ENCODE data around the gene ZDHHC12. TPM values are rescaled to one million over a fixed set of nuclear protein-coding genes. Genes with fewer than 3 reads are reported as not detected.

The ZDHHC12 gene
- total and polyA plus RNA-seq, 2 donors (not counting 3 experiments of a cell fraction or from before 2014, with no cell fraction given), result 28.8 to 62.0 TPM

- H3K4me1 ChIP-seq (ENCODE audit: control insufficient read depth, extremely low read depth, insufficient read depth, low read length), result no peaks in the 10 kb centered on the region
- no peaks in the 10 kb centered on the region for H3K9me1 ChIP-seq (replicated peaks; ENCODE audit: control insufficient read depth, extremely low read depth, insufficient read depth, low read length)
- H3K9ac ChIP-seq (replicated peaks; ENCODE audit: extremely low read depth, insufficient read depth, low read length), result no peak overlapping the region
- H3K9me3 ChIP-seq (replicated peaks; ENCODE audit: control insufficient read depth, insufficient read depth, low read length), result no peaks in the 10 kb centered on the region
- H2AFZ ChIP-seq (ENCODE audit: low read depth, low read length), result no peak overlapping the region
- dilution Hi-C loops (cut with MboI; ENCODE audit: extremely low pct_ligation_motif_present, low sequenced_read_pairs) (no loop called here), intact Hi-C loops (cut with micrococcal nuclease) (loop anchor here (5.0 to 10.0 kb wide), 3 partner anchors 56 to 293 kb away; partner anchors contain the start of genes DOLK, NUP188, SH3GLB2 and TBC1D13)
- no peaks in the 10 kb centered on the region for H3K27me3 ChIP-seq (ENCODE audit: control insufficient read depth in 2 of 2, insufficient read depth in 2 of 2, low read length in 2 of 2)
- BruUV-seq (replicated peaks), result no TSS peak
- DNase-seq (ENCODE audit: low read depth, low spot score) (no peak), FAIRE-seq (no peak)
- no peaks in the 10 kb centered on the region for H3K79me2 ChIP-seq (ENCODE audit: control insufficient read depth, insufficient read depth, low read length)
- ChIA-PET POLR2A (no interaction called here), CTCF (interaction anchor here (0.6 kb wide), 1 partner anchor 321 kb away, joined by 3 read pairs; no protein-coding TSS in a partner anchor)
- H3K4me3 ChIP-seq (replicated peaks in 1 of 3; ENCODE audit: insufficient read depth in 1 of 3, low read depth in 1 of 3, low read length in 3 of 3), result no peak overlapping the region
- TF ChIP-seq, protein P1, sequence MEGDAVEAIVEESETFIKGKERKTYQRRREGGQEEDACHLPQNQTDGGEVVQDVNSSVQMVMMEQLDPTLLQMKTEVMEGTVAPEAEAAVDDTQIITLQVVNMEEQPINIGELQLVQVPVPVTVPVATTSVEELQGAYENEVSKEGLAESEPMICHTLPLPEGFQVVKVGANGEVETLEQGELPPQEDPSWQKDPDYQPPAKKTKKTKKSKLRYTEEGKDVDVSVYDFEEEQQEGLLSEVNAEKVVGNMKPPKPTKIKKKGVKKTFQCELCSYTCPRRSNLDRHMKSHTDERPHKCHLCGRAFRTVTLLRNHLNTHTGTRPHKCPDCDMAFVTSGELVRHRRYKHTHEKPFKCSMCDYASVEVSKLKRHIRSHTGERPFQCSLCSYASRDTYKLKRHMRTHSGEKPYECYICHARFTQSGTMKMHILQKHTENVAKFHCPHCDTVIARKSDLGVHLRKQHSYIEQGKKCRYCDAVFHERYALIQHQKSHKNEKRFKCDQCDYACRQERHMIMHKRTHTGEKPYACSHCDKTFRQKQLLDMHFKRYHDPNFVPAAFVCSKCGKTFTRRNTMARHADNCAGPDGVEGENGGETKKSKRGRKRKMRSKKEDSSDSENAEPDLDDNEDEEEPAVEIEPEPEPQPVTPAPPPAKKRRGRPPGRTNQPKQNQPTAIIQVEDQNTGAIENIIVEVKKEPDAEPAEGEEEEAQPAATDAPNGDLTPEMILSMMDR (IDR thresholded peaks at IDR 0.05; ENCODE audit: extremely low read depth in 1 of 2, insufficient read depth in 1 of 2, low read depth in 1 of 2, low read length in 2 of 2), result no peak
- TF ChIP-seq POLR2A (IDR thresholded peaks at IDR 0.05; ENCODE audit: low read depth, low read length) (no peak), MAX (IDR thresholded peaks at IDR 0.05; ENCODE audit: insufficient read depth, insufficient read length) (no peak), POLR2AphosphoS5 (IDR thresholded peaks at IDR 0.05; ENCODE audit: insufficient read depth, low read depth, low read length) (no peak), EZH2 (IDR thresholded peaks at IDR 0.05; ENCODE audit: borderline replicate concordance, low read depth, low read length, severe bottlenecking) (no peak), JUN (IDR thresholded peaks at IDR 0.05; ENCODE audit: borderline replicate concordance, insufficient read depth, insufficient read length, low read depth) (no peak), MYC (IDR thresholded peaks at IDR 0.05; ENCODE audit: low read depth, low read length) (no peak), GATA2 (IDR thresholded peaks at IDR 0.05; ENCODE audit: insufficient read depth, insufficient read length, low read depth, low read length) (no peak), FOS (IDR thresholded peaks at IDR 0.05; ENCODE audit: borderline replicate concordance, insufficient read depth, low read length) (no peak)
- no peak overlapping the region for H3K4me2 ChIP-seq (ENCODE audit: insufficient read depth, low read length)
- no peaks in the 10 kb centered on the region for H4K20me1 ChIP-seq (replicated peaks; ENCODE audit: control insufficient read depth, extremely low read depth, insufficient read depth, low read length)
- H3K36me3 ChIP-seq (ENCODE audit: control insufficient read depth in 2 of 2, extremely low read depth in 1 of 2, insufficient read depth in 2 of 2, low read length in 2 of 2), result peaks cover 0 to 3% of the 10 kb centered on the region in 2 experiments
- H3K27ac ChIP-seq (ENCODE audit: insufficient read depth, low read depth, low read length), result no peak overlapping the region
Observed at GRCh38 chr9:128731691-128732090, 7.8 kb upstream of the ZDHHC12 start.
